Astrocyte of the hippocampus (primary cell): ENCODE results near the gene PCDHB5.
A peak's percentile ranks its signal among the peaks of the same experiment; 100 is the strongest.
"Not testable (repeated sequence)": the region's sequence is repeated elsewhere in the genome, so short reads cannot be mapped to it uniquely, and the experiment has no call there.

ENCODE experiments used
- DNase-seq: peaks from one replicate; pipeline ENCODE4 v3.0.0; 2011; ENCODE audit warnings: low read depth, low spot score

The PCDHB5 gene

GRCh38 chr5:141151632-141152031, 16.6 kb downstream of the PCDHB5 start:
- DNase-seq = not testable (repeated sequence)

DNA sequence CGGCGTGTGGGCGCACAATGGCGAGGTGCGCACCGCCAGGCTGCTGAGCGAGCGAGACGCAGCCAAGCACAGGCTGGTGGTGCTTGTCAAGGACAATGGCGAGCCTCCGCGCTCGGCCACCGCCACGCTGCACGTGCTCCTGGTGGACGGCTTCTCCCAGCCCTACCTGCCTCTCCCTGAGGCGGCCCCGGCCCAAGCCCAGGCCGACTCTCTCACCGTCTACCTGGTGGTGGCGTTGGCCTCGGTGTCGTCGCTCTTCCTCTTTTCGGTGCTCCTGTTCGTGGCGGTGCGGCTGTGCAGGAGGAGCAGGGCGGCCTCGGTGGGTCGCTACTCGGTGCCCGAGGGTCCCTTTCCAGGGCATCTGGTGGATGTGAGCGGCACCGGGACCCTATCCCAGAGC, 17.1 kb downstream of the PCDHB5 start:
- not testable (repeated sequence) for DNase-seq

GRCh38 chr5:141155540-141156374, 20.8 kb downstream of the PCDHB5 start:
- no peak for DNase-seq

DNA sequence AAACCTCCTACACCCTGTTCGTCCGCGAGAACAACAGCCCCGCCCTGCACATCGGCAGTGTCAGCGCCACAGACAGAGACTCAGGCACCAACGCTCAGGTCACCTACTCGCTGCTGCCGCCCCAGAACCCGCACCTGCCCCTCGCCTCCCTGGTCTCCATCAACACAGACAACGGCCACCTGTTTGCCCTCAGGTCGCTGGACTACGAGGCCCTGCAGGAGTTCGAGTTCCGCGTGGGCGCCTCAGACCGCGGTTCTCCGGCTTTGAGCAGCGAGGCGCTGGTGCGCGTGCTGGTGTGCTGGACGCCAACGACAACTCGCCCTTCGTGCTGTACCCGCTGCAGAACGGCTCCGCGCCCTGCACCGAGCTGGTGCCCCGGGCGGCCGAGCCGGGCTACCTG, 22.4 kb downstream of the PCDHB5 start:
- DNase-seq = not testable (repeated sequence)

GRCh38 chr5:141157901-141158300, 22.9 kb downstream of the PCDHB5 start:
- DNase-seq = not testable (repeated sequence)

DNA sequence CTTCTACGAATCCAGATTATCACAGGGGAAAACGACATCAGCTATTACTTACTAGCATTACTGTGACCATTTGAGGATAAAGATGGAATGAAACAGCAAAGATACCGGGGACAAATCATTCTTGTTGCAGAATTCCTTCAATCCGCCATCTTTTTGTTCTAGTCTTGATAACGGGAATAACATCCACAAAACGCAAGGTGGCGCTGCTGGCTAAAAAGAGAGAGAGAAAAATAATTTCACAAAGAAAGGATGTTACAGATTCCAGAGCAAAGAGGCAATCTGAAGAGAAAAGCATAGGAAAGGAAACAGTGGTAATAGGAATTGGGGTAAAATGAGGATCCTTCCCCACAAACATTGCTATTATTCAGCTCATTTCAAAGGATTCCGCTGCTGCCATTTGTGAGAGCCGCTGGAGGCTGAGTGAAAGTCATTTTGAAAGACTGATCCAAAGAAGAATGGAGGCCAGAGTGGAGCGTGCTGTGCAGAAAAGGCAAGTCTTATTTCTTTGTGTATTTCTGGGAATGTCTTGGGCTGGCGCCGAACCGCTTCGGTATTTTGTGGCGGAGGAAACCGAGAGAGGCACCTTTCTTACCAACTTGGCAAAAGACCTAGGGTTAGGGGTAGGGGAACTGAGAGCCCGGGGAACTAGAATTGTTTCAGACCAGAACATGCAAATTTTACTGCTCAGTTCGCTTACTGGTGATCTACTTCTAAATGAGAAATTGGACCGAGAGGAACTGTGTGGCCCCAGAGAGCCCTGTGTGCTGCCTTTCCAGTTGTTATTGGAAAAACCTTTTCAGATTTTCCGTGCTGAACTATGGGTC, 37.6 kb downstream of the PCDHB5 start, which contains the start of gene PCDHB7:
Gene PCDHB7, plus strand, starts transcription at position 264 of the 824 bp plus-strand sequence. Its CDS starts 192 bp downstream, at position 456.
- peak; percentile 33 for DNase-seq

- not testable (repeated sequence) for DNase-seq
Measured at GRCh38 chr5:141174291-141175104, 39.5 kb downstream of the PCDHB5 start.

- no peak for DNase-seq
Measured at GRCh38 chr5:141175933-141176332, 40.9 kb downstream of the PCDHB5 start.

DNA sequence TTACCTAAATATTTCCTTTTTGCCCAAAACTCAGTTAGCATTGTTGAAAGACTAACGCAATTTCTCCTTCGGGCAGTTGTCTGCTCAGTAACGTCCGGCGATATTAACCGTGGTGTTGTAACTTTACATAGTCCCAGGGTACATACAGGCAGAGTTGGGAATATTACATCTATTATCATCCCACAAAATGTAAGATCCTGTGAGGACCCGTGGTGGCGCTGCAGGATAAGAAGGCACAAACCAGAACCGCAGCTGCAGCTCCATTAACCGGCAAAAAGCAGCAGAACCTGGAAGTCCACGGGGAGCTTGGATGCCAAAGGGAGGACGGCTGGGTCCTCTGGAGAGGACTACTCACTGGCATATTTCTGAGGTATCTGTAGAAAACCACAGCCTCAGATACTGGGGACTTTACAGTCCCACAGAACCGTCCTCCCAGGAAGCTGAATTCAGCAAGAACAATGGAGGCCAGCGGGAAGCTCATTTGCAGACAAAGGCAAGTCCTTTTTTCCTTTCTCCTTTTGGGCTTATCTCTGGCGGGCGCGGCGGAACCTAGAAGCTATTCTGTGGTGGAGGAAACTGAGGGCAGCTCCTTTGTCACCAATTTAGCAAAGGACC, 42.7 kb downstream of the PCDHB5 start, which contains the start of gene PCDHB8:
Gene PCDHB8, plus strand, starts transcription at position 214 of the 615 bp plus-strand sequence. Its CDS starts 245 bp downstream, at position 459.
- DNase-seq = not testable (repeated sequence)

DNA sequence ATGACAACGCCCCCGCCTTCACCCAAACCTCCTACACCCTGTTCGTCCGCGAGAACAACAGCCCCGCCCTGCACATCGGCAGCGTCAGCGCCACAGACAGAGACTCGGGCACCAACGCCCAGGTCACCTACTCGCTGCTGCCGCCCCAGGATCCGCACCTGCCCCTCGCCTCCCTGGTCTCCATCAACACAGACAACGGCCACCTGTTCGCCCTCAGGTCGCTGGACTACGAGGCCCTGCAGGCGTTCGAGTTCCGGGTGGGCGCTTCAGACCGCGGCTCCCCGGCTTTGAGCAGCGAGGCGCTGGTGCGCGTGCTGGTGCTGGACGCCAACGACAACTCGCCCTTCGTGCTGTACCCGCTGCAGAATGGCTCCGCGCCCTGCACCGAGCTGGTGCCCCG, 44.4 kb downstream of the PCDHB5 start:
- DNase-seq = not testable (repeated sequence)

GRCh38 chr5:141179876-141180275, 44.9 kb downstream of the PCDHB5 start:
- DNase-seq = not testable (repeated sequence)

DNA sequence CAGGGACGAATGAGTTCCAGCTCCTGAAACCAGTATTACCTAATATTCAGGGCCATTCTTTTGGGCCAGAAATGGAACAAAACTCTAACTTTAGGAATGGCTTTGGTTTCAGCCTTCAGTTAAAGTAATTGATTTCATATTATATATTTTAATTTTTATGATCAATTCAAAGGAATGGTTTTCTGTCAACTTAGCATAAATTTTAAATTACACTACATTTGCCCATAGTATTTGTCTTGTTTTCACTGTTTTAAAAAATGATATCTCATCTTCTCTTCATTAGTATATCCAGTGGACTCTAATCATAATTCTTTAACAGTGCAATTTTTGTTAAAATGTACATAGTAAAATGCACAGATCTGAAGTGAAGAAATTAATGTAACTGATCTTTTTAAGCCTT, 45.3 kb downstream of the PCDHB5 start:
- DNase-seq = no peak

DNA sequence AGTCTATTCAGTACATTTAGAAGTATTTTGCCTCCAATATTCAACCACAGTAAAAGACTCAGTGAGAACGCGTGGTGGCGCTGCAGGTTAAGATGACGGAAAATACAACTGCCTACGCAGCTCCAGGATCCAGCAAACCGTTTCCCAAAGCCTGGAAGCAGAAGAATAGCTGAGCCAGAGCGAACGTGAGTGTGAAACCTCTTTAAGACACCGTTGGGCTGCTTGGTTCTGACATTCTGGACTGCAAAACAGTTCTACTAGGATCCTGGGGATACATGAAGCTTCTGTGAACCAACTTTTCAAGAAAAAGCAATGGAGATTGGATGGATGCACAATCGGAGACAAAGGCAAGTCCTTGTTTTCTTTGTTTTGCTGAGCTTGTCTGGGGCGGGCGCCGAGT, 47.2 kb downstream of the PCDHB5 start, which contains the start of gene PCDHB16:
Gene PCDHB16, plus strand, starts transcription at position 140 of the 400 bp plus-strand sequence. Its CDS starts 173 bp downstream, at position 313.
- DNase-seq = peak; percentile 28

DNA sequence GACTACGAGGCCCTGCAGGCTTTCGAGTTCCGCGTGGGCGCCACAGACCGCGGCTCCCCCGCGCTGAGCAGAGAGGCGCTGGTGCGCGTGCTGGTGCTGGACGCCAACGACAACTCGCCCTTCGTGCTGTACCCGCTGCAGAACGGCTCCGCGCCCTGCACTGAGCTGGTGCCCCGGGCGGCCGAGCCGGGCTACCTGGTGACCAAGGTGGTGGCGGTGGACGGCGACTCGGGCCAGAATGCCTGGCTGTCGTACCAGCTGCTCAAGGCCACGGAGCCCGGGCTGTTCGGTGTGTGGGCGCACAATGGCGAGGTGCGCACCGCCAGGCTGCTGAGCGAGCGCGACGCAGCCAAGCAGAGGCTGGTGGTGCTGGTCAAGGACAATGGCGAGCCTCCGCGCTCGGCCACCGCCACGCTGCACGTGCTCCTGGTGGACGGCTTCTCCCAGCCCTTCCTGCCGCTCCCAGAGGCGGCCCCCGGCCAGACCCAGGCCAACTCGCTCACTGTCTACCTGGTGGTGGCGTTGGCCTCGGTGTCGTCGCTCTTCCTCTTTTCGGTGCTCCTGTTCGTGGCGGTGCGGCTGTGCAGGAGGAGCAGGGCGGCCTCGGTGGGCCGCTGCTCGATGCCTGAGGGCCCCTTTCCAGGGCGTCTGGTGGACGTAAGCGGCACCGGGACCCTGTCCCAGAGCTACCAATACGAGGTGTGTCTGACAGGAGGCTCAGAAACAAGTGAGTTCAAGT, 49.3 kb downstream of the PCDHB5 start:
- not testable (repeated sequence) for DNase-seq

DNA sequence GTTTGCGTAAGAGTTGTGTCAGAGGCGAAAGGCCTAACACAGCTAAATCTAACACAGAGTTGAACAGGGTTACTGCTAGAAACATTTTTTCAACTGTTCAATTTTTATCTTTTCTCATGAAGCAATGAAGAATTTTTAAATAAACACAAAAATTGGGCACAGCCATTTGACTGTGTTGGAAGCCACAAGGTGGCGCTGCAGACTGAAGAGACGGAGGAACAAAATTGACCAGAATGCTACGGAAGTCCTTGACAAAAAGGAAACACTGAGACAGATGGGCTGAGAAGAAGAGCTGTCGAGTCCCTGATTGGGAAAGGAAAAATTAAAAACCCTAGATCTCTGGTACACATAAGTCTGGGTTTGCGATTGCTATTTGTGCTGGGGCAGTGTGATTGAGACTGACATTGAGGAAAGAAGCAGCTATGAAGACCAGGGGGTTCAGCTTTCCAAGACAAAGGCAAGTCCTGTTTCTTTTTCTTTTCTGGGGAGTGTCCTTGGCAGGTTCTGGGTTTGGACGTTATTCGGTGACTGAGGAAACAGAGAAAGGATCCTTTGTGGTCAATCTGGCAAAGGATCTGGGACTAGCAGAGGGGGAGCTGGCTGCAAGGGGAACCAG, 52.0 kb downstream of the PCDHB5 start, which contains the start of gene PCDHB9:
Gene PCDHB9, plus strand, starts transcription at position 265 of the 616 bp plus-strand sequence. Its CDS starts 158 bp downstream, at position 423.
- peak; percentile 7 for DNase-seq
